ENCODE measurements around the gene VMP1.

DNA sequence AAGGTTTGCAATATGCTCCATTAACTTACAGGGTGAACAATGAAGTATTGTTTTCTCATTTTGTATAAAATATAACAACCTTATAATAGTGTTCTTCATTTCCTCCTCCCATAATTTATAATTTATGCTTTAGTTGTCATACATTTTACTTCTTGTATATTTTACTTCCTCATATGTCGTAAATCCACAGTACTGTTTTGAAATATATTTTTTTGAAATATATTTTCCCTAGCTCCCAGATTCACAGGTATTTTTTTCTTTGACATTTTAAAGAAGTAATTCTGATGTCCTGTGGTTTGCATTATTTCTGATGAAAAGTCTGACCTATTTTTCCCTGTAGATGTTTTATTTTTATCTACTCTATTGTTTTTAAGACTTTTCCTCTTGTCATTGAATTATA lies 52.7 kb downstream of the VMP1 start:
- TF ChIP-seq CTCF (IDR thresholded peaks at IDR 0.05): no peak
- TF ChIP-seq POLR2A (IDR thresholded peaks at IDR 0.05): no peak
